HG03565 (cell line): ENCODE results near the gene HS3ST3A1.

ENCODE experiments used
- ATAC-seq: cut with Tn5 transposase; IDR thresholded peaks from one replicate; pipeline ENCODE4 v1.9.1; 2021; ENCODE audit warnings: mild to moderate bottlenecking, moderate library complexity; ENCODE audit not compliant: unreplicated experiment

Gene HS3ST3A1

DNA sequence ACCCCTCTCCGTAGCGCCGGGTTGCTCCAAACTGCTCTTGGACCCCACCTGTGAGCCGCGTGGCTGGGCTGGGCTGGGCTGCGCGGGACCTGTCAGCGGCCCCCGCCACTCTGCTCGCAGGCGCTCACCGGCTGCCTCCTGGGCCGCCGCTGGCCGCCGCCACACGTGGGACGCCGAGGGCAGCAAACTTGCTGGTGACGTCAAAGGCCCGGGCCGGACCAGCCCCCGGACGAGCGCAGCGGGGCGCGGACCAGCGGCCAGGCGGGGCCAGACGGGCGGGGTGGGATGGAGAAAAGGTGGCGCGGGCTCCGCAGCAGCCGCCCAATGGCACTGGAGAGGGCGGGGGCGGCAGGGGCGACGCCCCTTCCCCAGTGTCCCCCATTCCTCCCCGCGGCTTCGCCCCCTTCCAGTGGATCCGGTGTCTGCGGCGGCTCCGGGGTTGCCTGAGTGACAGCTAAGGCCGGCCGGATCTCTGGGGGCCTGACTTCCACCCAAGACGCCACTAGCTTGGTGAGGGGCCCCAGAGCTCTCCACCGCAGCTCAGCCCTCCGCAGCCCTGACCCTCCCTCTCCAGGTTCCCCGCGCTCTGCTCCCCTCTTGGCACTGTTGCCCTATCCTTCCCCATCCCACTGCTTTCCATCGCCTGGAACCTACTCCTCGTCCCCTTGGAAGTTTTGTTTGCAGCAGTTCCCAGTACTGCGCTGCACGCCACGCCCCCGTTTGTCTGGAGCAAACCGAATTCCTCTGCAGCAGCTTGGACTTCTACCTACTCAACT is at the start of gene HS3ST3A1:
HS3ST3A1 (minus strand) TSS at position 154 of the 776 bp plus-strand sequence. CDS start 800 bp downstream, outside the sequence.
- no peak for ATAC-seq

DNA sequence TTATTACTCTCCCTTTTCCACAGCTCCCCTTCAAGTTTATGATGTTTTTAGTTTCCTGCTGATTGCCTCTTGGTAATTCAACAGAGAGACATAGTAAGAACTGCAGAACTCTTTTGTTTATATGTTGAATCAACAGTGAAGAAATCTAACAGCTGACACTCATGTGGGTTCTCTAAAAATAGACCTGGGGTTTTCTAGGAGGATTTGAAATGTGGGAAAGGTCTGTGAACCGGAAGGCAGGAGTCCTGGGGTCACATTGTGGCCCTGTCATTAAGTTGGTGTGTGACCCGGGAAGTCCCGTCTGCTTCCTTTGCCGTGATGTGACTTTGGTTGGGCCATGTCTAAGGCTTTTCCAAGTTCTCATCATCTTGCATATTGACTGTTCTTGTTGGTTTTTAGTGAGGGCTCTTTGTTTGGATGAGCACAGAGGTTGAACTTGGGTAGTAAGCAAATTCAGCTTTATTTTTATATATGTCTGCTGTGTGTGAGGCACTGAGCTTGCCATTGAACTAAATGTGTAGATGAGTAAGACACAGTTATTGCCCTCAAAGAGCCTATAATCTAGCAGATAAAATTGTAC is 48.5 kb upstream of the HS3ST3A1 start:
- no peak for ATAC-seq

DNA sequence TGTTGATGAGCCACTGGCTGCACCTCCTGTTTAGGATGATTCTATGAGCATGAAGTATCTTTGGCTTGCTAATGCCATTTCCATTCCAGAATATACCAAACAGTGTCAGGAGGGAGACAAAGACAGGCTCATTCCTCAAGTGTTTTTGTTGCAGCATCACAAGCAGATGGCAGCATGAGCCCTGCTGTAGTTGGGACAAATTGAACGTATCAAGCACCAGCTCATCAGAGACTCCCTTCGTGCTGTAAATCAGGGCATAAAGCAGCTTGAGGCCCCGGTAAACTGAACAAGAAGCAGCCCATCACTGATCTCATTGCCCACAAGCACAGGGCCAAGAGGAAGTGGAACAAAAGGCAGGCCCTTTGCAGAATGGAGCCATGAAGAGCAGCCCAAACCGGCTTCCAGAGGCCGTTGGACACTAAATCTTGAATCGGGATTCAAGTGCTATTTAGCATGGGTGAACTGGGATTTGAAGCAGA is 45.9 kb upstream of the HS3ST3A1 start:
- ATAC-seq: no peak

- ATAC-seq: no peak
These were observed 45.3 kb upstream of the HS3ST3A1 start for GRCh38 chr17:13646969-13647542.

- no peak for ATAC-seq
These were observed 44.7 kb upstream of the HS3ST3A1 start for GRCh38 chr17:13646411-13646810.

DNA sequence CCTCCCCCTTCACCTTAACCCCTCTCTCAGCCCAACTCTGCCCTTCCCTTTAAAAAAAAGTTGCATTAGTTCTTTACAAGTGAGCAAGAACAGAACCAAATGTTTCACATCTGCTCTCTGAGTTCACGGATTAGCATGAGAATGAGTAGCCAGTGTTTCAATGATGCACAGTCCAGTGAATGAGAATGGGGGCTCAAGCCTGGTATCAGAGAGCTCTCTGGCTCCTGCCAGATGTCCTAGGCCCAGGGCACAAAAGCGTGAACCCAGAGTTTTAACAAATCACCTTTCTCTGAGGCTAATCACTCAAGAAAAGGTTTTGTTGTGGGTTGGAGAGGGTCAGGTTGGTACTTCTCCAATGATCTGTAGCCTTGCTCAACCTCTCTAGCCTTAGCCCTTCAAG is 41.5 kb upstream of the HS3ST3A1 start:
- no peak for ATAC-seq

DNA sequence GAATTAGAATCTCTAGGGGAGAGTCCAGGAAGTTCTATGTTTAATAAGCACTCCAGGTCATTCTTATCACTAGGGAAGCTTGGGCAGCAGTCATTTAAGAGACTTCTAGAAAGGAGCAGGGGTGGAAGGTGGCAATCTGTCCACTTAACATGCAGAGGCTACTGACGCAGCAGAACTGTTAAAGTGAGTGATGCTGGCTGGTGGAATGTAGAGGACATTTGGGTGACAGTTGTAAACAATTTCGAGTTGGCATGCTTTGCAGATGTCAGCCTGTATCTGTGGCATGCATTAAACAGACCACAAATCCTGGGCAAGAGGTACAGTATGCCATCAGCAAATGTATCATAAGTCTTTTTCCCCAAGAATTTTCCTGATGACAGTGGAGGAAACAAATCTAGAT is 40.5 kb upstream of the HS3ST3A1 start:
- no peak for ATAC-seq

DNA sequence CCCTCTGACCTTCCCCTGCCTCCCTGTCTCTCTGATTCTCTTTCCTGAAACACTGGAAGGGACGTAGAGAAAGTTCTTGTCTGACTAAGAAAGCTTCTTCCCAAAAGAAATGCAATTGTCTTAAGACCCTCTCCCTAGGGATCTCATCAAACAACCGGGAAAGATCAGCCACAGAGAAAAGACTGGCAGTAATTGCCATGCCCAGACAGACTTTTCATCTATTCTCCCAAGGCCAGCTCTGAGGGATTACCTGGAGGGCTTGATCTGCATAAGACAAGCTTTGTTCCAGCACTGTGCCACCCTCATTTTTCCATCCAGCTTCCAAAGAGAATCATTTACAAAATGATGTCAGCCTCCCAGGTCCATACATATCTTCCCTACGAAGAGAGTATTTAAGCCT is 38.8 kb upstream of the HS3ST3A1 start:
- ATAC-seq: no peak

- ATAC-seq: no peak
These were observed 37.2 kb upstream of the HS3ST3A1 start for GRCh38 chr17:13638855-13639458.

DNA sequence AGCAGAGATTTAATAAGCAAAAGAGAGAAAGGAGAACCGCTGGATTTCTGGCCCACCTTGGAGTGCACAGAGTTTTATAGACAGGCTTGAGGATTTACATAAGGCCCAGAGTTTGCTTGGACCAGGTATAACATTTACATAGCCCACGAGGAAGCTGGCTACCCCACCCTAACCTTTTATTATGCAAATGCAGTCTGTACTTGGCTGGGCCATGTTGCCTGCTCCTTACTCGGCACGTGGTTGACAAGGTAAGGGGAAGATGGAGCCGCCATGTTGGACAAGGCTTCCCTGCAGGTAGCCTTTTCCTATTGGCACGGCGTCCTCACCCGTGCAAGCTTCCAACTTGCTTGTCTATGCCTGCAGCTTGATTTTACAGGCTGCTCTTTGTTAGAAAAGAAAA is 35.2 kb upstream of the HS3ST3A1 start:
- no peak for ATAC-seq

DNA sequence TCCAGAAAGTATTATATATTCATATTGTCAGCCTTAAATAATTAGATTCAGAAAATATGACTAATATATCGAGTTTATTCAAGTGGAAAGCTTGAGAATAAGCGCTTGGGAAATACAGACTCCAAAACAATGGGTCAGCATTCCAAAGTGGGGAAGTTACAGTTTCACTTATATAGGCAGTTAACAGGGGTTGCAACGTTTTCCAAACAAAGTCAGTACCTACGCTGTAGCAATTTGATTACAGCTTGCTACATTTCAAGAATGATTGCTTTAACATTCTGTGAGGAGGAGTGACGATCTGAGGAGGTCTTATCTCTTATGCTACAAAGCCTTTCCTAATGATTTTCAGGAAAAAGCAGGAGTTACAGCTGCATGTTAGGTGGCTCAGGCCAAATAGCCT is 34.2 kb upstream of the HS3ST3A1 start:
- no peak for ATAC-seq

DNA sequence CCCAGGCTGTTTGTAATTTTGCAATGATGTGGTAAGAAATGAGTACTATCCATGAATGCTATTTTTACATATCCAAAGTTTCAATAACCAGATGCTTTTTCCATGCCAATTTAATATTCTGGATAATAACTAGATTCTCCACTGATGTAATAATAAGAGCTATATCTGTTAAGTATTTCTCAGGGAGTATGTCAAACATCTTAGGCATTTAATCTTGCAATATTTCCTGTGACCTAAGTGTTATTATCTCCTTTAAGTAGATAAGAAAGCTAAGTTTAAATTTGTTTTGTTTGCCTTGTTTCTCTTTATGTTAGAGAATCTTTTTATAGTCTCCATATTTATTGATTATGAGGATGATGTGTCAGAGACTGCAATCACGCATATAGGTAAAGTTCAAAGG is 32.3 kb upstream of the HS3ST3A1 start:
- no peak for ATAC-seq

GRCh38 chr17:13631529-13631928 is 29.8 kb upstream of the HS3ST3A1 start:
- ATAC-seq: no peak

DNA sequence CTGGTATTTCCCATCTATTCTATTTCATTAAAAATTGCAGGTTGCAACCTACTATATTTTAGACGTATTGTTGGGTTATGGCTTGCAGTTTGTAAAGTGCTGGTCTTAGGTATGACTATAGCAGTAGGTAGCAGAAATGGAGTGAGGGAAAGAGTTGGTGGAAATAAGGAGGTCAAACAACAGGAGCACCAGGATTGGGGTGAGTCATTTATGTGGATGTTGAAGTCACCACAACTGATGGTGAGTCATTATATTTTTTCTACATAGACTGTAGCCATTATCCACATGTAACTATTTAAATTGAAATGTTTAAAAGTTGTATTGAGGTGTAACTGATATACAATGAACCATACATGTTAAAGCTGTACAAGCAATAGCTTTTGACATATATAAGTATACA is 25.0 kb upstream of the HS3ST3A1 start:
- no peak for ATAC-seq

DNA sequence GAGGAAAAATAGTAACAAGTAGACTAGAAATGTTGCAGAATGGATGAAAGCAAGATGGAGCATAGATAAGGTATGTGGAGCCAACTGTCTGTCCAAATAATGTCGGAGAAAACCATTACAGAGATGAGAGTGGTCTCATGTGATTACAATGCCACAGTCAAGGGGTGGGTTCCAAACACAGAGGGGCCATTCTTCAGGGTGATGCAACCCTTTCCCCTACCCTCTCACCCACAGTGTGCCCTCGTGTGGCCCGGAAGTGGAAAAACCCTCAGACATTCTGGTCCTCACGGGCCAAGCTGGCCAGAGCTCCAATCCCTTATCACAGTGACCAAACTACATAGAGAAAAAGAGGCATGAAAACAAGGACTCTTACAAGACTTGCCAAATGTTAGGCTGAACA is 17.7 kb upstream of the HS3ST3A1 start:
- no peak for ATAC-seq

- no peak for ATAC-seq
These were observed 14.3 kb upstream of the HS3ST3A1 start for GRCh38 chr17:13616031-13616430.

GRCh38 chr17:13609941-13610340 is 8.2 kb upstream of the HS3ST3A1 start:
- no peak for ATAC-seq

DNA sequence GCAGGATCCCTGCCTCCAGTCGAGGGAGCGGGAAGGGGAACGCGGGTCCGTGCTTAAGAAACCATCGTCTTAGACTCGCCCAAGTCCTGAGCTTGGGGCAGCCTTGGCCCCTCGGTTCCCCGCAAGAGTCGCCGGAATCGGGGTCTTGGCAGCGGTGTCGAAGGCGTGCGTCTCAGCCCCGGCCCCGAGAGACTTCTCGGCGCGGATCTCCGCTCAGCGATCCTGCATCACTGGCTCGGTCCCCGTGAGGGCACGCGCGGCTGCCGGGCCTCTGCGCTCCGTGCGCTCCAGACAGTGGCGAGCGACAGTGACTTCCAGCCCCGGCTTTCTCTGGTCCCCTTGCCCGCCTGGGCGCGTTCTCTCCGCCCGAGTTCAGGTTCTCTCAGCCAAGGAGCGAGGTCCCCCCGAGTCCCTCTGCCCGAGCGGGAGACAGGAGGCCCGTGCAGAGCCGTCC is 380 bp downstream of the HS3ST3A1 start:
- no peak for ATAC-seq

DNA sequence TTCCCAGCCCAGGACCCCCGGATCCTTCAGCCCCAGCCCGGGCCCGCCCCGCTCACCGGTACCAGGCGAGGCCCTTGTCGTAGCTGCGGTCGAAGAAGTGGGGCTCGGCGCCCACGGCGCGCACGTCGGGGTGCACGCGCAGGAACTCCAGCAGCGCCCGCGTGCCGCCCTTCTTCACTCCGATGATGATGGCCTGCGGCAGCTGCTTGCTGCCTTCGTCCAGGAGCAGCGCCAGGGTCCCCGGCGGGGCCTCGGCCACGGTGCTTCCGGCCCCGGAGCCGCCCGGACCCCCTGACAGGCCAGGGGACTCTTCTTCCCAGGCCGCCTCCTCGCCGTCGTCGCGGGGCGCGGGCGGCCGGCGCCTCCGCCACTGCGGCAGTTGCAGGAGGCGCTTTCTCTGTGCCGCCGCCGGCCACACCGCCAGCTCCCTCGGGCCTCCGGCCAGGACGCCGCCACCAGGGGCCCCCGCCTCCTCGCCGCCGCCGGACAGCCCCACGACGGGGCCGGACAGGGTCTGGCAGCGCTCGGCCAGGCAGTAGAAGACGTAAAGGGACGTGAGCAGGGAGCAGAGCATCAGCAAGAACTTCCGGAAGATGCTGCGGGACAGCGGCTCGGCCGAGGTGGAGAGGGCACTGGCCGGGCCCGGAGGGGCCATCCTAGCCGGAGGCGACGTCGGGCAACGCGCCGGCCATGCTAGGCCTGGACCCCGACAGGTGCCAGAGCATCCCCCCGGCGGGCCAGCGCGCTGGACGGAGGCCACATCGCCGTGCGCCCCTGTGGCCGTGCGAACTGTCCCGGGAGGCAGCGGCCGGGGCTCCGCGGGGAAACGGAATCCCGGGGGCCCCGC is 1.0 kb downstream of the HS3ST3A1 start:
- no peak for ATAC-seq

DNA sequence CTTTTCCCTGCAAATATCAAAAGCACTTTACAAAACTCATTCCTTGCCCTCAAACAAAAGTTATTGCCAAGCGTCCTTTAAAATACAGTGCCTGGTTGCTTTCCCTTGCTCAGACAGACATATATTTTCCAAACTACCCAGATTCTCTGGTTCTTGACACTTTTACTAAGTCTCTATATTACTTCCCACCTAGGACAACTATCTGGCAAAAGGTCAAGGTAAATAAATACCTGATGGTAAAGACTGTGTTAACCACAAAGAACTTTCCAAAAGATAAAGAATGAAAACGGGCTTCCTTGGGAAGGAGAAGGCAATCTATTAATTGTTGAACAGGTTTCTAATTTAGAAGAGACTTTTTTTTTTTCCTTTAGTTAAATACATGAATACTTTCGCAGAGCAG is 1.9 kb downstream of the HS3ST3A1 start:
- no peak for ATAC-seq

- ATAC-seq: no peak
These were observed 2.6 kb downstream of the HS3ST3A1 start for GRCh38 chr17:13599168-13599577.
